Right atrium auricular region (tissue), 2 donors: ENCODE measurements around the gene WWOX. TPM values are rescaled to one million over a fixed set of nuclear protein-coding genes. Genes with fewer than 3 reads are reported as not detected.
"Not testable (repeated sequence)": the region's sequence is repeated elsewhere in the genome, so short reads cannot be mapped to it uniquely, and the experiment has no call there.

Experiments used
- DNase-seq: peaks from one replicate; pipeline ENCODE4 v3.0.0-alpha.2; 2019; ENCODE audit warnings: low spot score
- H3K27ac ChIP-seq, 2 donors: fragments of 200-600 bp; sonication (generic); 1 replicate in 1 of 2; 2 replicates in 1 of 2; pipeline ENCODE4 v1.5.1; 2016 to 2019
- H3K27me3 ChIP-seq, 2 donors: fragments of 200-600 bp; sonication (generic); one replicate each; pipeline versions ENCODE4 v1.5.1 to v1.6.0; 2017 to 2019
- H3K36me3 ChIP-seq: fragments of 200-600 bp; sonication (generic); one replicate; pipeline ENCODE4 v1.5.1; 2016
- H3K4me1 ChIP-seq, 2 donors: fragments of 200-600 bp; sonication (generic); one replicate each; pipeline versions ENCODE4 v1.5.1 to v1.6.0; 2017 to 2019
- H3K4me3 ChIP-seq, 2 donors: fragments of 200-600 bp; sonication (generic); 1 replicate in 1 of 2; 2 replicates in 1 of 2; pipeline ENCODE4 v1.5.1; 2017 to 2019; ENCODE audit warnings: mild to moderate bottlenecking in 1 of 2, moderate library complexity in 1 of 2
- H3K9me3 ChIP-seq, 2 donors: fragments of 200-600 bp; sonication (generic); one replicate each; pipeline ENCODE4 v1.5.1; 2019
- total RNA-seq, 2 donors: library from RNA; depleted of rRNA; stranded (reverse); fragments of >200 nt; gene quantifications; one replicate each; pipeline ENCODE4 v1.1.0, GENCODE V29; 2016
- TF ChIP-seq, protein P1 (sequence below), 2 donors: fragments of 200-600 bp; sonication (generic); IDR thresholded peaks; one replicate each; pipeline ENCODE4 v1.5.1; 2019; ENCODE audit warnings: antibody characterized with exemption in 2 of 2

WWOX gene
- total RNA-seq, 2 donors from 2014 or later = 14.8 to 20.8 TPM

- Histone ChIP-seq H3K4me1 (no peaks in the 10 kb centered on the region), H3K27ac (no peak overlapping the region), H3K36me3 (no peaks in the 10 kb centered on the region), H3K9me3 (peaks cover 0 to 10% of the 10 kb centered on the region in 2 donors), H3K27me3 (no peaks in the 10 kb centered on the region), H3K4me3 (no peak overlapping the region)
- TF ChIP-seq, protein P1, sequence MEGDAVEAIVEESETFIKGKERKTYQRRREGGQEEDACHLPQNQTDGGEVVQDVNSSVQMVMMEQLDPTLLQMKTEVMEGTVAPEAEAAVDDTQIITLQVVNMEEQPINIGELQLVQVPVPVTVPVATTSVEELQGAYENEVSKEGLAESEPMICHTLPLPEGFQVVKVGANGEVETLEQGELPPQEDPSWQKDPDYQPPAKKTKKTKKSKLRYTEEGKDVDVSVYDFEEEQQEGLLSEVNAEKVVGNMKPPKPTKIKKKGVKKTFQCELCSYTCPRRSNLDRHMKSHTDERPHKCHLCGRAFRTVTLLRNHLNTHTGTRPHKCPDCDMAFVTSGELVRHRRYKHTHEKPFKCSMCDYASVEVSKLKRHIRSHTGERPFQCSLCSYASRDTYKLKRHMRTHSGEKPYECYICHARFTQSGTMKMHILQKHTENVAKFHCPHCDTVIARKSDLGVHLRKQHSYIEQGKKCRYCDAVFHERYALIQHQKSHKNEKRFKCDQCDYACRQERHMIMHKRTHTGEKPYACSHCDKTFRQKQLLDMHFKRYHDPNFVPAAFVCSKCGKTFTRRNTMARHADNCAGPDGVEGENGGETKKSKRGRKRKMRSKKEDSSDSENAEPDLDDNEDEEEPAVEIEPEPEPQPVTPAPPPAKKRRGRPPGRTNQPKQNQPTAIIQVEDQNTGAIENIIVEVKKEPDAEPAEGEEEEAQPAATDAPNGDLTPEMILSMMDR (IDR thresholded peaks at IDR 0.05) = no peak
- DNase-seq = no peak
Measured at GRCh38 chr16:79217375-79218011, 1118.0 kb downstream of the WWOX start.

DNA sequence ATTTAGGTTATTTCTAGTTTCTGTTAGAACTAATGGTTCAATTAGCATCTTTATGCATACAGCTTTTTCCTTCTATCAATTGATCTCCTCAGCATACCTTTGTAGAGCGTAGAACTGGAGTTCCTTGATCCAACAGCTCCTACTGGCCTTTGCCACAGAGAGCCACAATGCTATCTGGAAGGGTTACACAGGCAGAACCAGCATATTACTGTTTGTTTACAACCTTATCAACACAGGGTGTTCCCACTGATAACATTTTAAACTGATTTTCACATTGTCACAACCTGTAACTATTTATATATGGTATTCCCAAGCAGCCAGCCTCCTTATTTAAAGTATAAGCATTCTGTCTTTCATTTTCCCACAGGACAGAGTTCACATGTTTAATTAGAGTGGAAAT, 1118.9 kb downstream of the WWOX start:
- Histone ChIP-seq H3K27ac (no peak overlapping the region), H3K4me1 (no peaks in the 10 kb centered on the region), H3K36me3 (no peaks in the 10 kb centered on the region), H3K27me3 (no peaks in the 10 kb centered on the region), H3K9me3 (peaks cover 0 to 10% of the 10 kb centered on the region in 2 donors), H3K4me3 (no peak overlapping the region)
- TF ChIP-seq, protein P1 (IDR thresholded peaks at IDR 0.05) = no peak
- no peak for DNase-seq

DNA sequence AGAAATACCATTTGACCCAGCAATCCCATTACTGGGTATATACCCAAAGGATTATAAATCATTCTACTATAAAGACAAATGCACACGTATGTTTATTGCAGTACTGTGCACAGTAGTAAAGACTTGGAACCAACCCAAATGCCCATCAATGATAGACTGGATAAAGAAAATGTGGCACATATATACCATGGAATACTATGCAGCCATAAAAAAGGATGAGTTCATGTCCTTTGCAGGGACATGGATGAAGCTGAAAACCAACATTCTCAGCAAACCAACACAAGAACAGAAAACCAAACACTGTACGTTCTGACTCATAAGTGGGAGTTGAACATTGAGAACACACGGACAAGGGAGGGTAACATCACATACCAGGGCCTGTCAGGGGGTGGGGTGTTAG, 1126.5 kb downstream of the WWOX start:
- H3K36me3 ChIP-seq, H3K4me3 ChIP-seq, H3K4me1 ChIP-seq, H3K27me3 ChIP-seq, H3K9me3 ChIP-seq, H3K27ac ChIP-seq, DNase-seq: not testable (repeated sequence)

- no peaks in the 10 kb centered on the region for H3K36me3 ChIP-seq
- TF ChIP-seq, protein P1 (IDR thresholded peaks at IDR 0.05) = no peak
- no peaks in the 10 kb centered on the region for H3K27me3 ChIP-seq
- no peaks in the 10 kb centered on the region for H3K4me1 ChIP-seq
- no peak overlapping the region for H3K4me3 ChIP-seq
- no peaks in the 10 kb centered on the region for H3K9me3 ChIP-seq
- H3K27ac ChIP-seq = no peak overlapping the region
- no peak for DNase-seq
Measured at GRCh38 chr16:79229361-79229760, 1129.9 kb downstream of the WWOX start.

DNA sequence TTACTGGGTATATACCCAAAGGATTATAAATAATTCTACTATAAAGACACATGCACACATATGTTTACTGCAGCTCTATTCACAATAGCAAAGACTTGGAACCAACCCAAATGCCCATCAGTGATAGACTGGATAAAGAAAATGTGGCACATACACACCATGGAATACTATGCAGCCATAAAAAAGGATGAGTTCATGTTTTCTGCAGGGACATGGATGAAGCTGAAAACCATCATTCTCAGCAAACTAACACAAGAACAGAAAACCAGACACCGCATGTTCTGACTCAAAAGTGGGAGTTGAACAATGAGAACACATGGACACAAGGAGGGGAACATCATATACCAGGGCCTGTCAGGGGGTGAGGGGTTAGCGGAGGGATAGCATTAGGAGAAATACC, 1146.2 kb downstream of the WWOX start:
- not testable (repeated sequence) for H3K36me3 ChIP-seq, H3K4me1 ChIP-seq, DNase-seq, H3K27me3 ChIP-seq, H3K9me3 ChIP-seq, H3K4me3 ChIP-seq, H3K27ac ChIP-seq

DNA sequence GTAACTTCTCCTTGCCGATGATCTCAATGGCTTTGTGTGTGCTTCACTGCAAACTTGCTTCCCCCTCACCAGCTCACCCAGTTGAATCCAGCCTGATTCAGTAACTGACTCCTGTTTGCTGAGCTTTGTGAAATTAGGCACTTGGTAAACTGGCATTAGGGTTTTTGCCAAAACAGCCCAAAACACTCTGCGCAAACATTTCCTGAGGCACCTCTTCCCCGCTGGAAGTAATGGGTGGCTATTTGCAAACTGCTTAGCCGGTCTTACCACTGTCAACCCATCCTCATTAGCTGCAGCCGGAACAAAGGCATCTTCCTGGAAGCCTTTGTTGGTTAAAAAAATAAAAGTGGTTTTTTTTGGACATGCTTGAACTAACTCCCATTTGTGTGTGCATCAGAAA, 1147.9 kb downstream of the WWOX start:
- TF ChIP-seq, protein P1 (IDR thresholded peaks at IDR 0.05) = no peak
- no peaks in the 10 kb centered on the region for H3K36me3 ChIP-seq
- H3K4me3 ChIP-seq = no peak overlapping the region
- no peak overlapping the region for H3K27ac ChIP-seq
- peaks cover 0 to 5% of the 10 kb centered on the region in 2 donors for H3K4me1 ChIP-seq
- H3K27me3 ChIP-seq = no peaks in the 10 kb centered on the region
- no peak for DNase-seq
- no peaks in the 10 kb centered on the region for H3K9me3 ChIP-seq

- Histone ChIP-seq H3K9me3 (no peaks in the 10 kb centered on the region), H3K36me3 (no peaks in the 10 kb centered on the region), H3K27ac (no peak overlapping the region), H3K27me3 (no peaks in the 10 kb centered on the region), H3K4me1 (peaks cover 0 to 5% of the 10 kb centered on the region in 2 donors), H3K4me3 (no peak overlapping the region)
- TF ChIP-seq, protein P1 (IDR thresholded peaks at IDR 0.05) = no peak
- DNase-seq = no peak
Measured at GRCh38 chr16:79248351-79248750, 1148.9 kb downstream of the WWOX start.
